Measurements from ENCODE around the gene MGMT. TPM values are rescaled to one million over a fixed set of nuclear protein-coding genes. Genes with fewer than 3 reads are reported as not detected.

The MGMT gene
- total RNA-seq, 1 experiment from 2014 or later = 11.5 TPM

DNA sequence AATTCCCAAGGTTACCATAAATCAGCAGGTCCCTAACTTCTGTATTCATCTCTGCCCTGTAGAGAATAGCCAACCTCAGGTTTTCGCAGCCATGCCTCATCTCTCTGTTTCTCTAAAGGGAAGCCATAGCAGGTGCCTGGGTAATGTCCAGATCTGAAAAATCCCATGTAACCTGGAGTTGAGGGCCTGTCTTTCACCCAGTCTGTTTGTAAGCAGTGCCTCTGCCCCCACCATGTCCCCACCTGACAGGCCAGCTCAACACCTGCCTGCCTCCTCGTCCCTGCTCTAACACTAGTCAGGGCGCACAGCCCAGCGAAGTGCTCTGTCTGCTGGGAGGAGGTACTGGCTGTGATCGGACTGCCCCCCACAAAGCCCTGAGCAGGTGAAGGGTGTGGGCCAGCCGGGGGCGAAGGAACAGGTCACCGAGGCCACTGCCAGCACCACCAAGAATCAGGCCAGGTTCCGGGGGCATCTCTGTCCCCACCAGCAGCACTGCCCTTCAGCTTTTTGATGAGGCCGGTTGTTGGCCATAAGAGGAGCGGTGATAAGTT is 210.4 kb downstream of the MGMT start:
- no peaks in the 10 kb centered on the region for H3K27me3 ChIP-seq (ENCODE audit: insufficient read depth, low read length)
- no peak overlapping the region for H3K4me3 ChIP-seq (replicated peaks in 1 of 2; ENCODE audit: low read depth in 1 of 2, low read length in 2 of 2)
- no peak overlapping the region for H2AFZ ChIP-seq (ENCODE audit: low read depth, low read length, poor library complexity, severe bottlenecking)
- no peak overlapping the region for H3K27ac ChIP-seq (ENCODE audit: low read depth, low read length)
- POLR2A ChIA-PET = no interaction called here
- H3K79me2 ChIP-seq (ENCODE audit: insufficient read depth, low read length) = no peaks in the 10 kb centered on the region
- intact Hi-C loops (cut with micrococcal nuclease) = no loop called here
- no peaks in the 10 kb centered on the region for H3K36me3 ChIP-seq (ENCODE audit: control insufficient read depth in 1 of 2, insufficient read depth in 2 of 2, low read length in 2 of 2)
- no peaks in the 10 kb centered on the region for H3K9me3 ChIP-seq (ENCODE audit: control insufficient read depth in 1 of 2, insufficient read depth in 1 of 2, low read depth in 1 of 2, low read length in 2 of 2)
- H3K9me2 ChIP-seq (ENCODE audit: insufficient read depth) = no peaks in the 10 kb centered on the region
- RAD21 ChIA-PET (ENCODE audit: low non-redundant PET in 1 of 2, low total read pairs in 2 of 2, uncharacterized antibody in 2 of 2, unreplicated experiment in 2 of 2) = no interaction called here
- DNase-seq (ENCODE audit: low read depth, low spot score) (no peak), ATAC-seq (no peak)
- CTCF ChIA-PET = no interaction called here
- no TSS peak for BruUV-seq (replicated peaks)
- no peaks in the 10 kb centered on the region for H3K4me1 ChIP-seq (ENCODE audit: control insufficient read depth in 1 of 2, insufficient read depth in 2 of 2, low read length in 2 of 2)
- H4K20me1 ChIP-seq (ENCODE audit: insufficient read depth) = no peaks in the 10 kb centered on the region
- H3K9ac ChIP-seq (ENCODE audit: low read length) = no peak overlapping the region
- no peak for TF ChIP-seq RAD21 (IDR thresholded peaks at IDR 0.05; ENCODE audit: low read depth)
- TF ChIP-seq EGR1 (IDR thresholded peaks at IDR 0.05; ENCODE audit: low read depth) = no peak
- no peak for TF ChIP-seq SIN3A (IDR thresholded peaks at IDR 0.05; ENCODE audit: low read depth)
- TF ChIP-seq POLR2AphosphoS5 (IDR thresholded peaks at IDR 0.05; ENCODE audit: low read depth, low read length) = no peak
- TF ChIP-seq, protein P1, sequence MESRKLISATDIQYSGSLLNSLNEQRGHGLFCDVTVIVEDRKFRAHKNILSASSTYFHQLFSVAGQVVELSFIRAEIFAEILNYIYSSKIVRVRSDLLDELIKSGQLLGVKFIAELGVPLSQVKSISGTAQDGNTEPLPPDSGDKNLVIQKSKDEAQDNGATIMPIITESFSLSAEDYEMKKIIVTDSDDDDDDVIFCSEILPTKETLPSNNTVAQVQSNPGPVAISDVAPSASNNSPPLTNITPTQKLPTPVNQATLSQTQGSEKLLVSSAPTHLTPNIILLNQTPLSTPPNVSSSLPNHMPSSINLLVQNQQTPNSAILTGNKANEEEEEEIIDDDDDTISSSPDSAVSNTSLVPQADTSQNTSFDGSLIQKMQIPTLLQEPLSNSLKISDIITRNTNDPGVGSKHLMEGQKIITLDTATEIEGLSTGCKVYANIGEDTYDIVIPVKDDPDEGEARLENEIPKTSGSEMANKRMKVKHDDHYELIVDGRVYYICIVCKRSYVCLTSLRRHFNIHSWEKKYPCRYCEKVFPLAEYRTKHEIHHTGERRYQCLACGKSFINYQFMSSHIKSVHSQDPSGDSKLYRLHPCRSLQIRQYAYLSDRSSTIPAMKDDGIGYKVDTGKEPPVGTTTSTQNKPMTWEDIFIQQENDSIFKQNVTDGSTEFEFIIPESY (IDR thresholded peaks at IDR 0.05; ENCODE audit: extremely low read depth, insufficient replicate concordance, low read length) = no peak
- TF ChIP-seq ELF1 (IDR thresholded peaks at IDR 0.05; ENCODE audit: borderline replicate concordance, low read depth) = no peak
- TF ChIP-seq EZH2phosphoT487 (IDR thresholded peaks at IDR 0.05; ENCODE audit: borderline replicate concordance) = no peak
- no peak for TF ChIP-seq EZH2 (IDR thresholded peaks at IDR 0.05)
- TF ChIP-seq, protein P2, sequence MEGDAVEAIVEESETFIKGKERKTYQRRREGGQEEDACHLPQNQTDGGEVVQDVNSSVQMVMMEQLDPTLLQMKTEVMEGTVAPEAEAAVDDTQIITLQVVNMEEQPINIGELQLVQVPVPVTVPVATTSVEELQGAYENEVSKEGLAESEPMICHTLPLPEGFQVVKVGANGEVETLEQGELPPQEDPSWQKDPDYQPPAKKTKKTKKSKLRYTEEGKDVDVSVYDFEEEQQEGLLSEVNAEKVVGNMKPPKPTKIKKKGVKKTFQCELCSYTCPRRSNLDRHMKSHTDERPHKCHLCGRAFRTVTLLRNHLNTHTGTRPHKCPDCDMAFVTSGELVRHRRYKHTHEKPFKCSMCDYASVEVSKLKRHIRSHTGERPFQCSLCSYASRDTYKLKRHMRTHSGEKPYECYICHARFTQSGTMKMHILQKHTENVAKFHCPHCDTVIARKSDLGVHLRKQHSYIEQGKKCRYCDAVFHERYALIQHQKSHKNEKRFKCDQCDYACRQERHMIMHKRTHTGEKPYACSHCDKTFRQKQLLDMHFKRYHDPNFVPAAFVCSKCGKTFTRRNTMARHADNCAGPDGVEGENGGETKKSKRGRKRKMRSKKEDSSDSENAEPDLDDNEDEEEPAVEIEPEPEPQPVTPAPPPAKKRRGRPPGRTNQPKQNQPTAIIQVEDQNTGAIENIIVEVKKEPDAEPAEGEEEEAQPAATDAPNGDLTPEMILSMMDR (IDR thresholded peaks at IDR 0.05 in 2 of 3, conservative IDR thresholded peaks at IDR 0.05 in 1 of 3; ENCODE audit: borderline replicate concordance in 1 of 3, insufficient read depth in 1 of 3, low read depth in 2 of 3, low read length in 2 of 3) = no peak
- no peak for TF ChIP-seq SP1 (IDR thresholded peaks at IDR 0.05; ENCODE audit: low read depth)
- TF ChIP-seq, protein P3, sequence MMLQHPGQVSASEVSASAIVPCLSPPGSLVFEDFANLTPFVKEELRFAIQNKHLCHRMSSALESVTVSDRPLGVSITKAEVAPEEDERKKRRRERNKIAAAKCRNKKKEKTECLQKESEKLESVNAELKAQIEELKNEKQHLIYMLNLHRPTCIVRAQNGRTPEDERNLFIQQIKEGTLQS (IDR thresholded peaks at IDR 0.05) = no peak
- no peak for TF ChIP-seq SRF (IDR thresholded peaks at IDR 0.05; ENCODE audit: low read depth)
- TF ChIP-seq ZNF274 (IDR thresholded peaks at IDR 0.05; ENCODE audit: low read depth, low read length) = no peak
- TF ChIP-seq ZFX (IDR thresholded peaks at IDR 0.05) = no peak
- TF ChIP-seq, protein P4, sequence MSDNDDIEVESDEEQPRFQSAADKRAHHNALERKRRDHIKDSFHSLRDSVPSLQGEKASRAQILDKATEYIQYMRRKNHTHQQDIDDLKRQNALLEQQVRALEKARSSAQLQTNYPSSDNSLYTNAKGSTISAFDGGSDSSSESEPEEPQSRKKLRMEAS (IDR thresholded peaks at IDR 0.05) = no peak
- no peak for TF ChIP-seq CBX3 (IDR thresholded peaks at IDR 0.05; ENCODE audit: low read depth)
- no peak for TF ChIP-seq CEBPB (IDR thresholded peaks at IDR 0.05; ENCODE audit: low read depth)
- no peak overlapping the region for H3K4me2 ChIP-seq (ENCODE audit: low read length)
